ENCODE results near the gene FOXN1.
"Not testable (repeated sequence)": the region's sequence is repeated elsewhere in the genome, so short reads cannot be mapped to it uniquely, and the experiment has no call there.

Gene FOXN1

DNA sequence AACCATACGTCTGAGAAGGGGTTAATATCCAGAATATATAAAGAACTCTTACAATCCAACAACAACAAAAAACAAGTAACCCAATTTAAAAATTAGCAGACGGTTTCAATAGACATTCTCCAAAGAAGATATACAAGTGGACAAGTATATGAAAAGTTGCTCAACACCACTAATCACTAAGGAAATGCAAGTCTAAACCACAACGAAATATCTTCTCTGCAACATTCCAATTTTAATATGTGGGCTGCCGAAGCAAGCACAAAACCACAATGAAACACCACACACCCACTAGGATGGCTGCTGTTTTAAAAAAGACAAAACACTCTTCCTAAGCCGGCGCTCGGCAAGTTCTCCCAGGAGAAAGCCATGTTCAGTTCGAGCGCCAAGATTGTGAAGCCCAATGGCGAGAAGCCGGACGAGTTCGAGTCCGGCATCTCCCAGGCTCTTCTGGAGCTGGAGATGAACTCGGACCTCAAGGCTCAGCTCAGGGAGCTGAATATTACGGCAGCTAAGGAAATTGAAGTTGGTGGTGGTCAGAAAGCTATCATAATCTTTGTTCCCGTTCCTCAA is 38.6 kb upstream of the FOXN1 start:
- Histone ChIP-seq H3K27me3 (ENCODE audit: insufficient read depth, low read depth, severe bottlenecking) (no peaks in the 10 kb centered on the region), H3K36me3 (no peaks in the 10 kb centered on the region), H3K27ac (no peak overlapping the region), H3K4me3 (ENCODE audit: low read depth, low read length) (no peak overlapping the region), H3K9me3 (ENCODE audit: severe bottlenecking) (no peaks in the 10 kb centered on the region)
- no peak for DNase-seq
- TF ChIP-seq CTCF (IDR thresholded peaks at IDR 0.05; ENCODE audit: low read depth, low read length): no peak

GRCh38 chr17:28468033-28468735 is 38.0 kb upstream of the FOXN1 start:
- H3K9me3 ChIP-seq (ENCODE audit: severe bottlenecking); H3K4me3 ChIP-seq (ENCODE audit: low read depth, low read length); H3K27me3 ChIP-seq (ENCODE audit: insufficient read depth, low read depth, severe bottlenecking); H3K27ac ChIP-seq; H3K36me3 ChIP-seq; DNase-seq: not testable (repeated sequence)

- TF ChIP-seq CTCF (IDR thresholded peaks at IDR 0.05; ENCODE audit: low read depth, low read length): no peak
- Histone ChIP-seq H3K27ac (no peak overlapping the region), H3K9me3 (ENCODE audit: severe bottlenecking) (no peaks in the 10 kb centered on the region), H3K27me3 (ENCODE audit: insufficient read depth, low read depth, severe bottlenecking) (no peaks in the 10 kb centered on the region), H3K36me3 (no peaks in the 10 kb centered on the region), H3K4me3 (ENCODE audit: low read depth, low read length) (no peak overlapping the region)
- no peak for DNase-seq
These were observed 37.4 kb upstream of the FOXN1 start for GRCh38 chr17:28468781-28469180.

DNA sequence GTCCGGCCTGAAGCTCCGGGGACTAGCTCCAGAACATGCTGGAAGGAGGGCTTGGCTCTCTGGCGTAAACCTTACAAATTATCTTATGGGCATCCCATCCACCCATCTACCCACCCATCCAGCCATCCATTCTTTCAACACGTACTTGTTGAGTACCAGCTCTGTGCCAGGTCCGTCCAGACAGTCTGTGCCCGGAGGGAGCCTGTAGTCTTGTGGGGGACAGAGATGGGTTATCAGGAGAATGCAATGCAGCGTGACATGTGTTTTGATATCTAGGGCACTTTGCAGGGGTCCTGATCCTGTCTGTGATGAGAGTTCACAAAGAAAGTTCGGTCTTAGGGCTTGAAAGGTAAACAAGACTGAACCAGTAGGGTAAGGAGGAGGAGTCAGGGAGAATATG is 36.8 kb upstream of the FOXN1 start:
- Histone ChIP-seq H3K4me3 (ENCODE audit: low read depth, low read length) (no peak overlapping the region), H3K9me3 (ENCODE audit: severe bottlenecking) (no peaks in the 10 kb centered on the region), H3K36me3 (no peaks in the 10 kb centered on the region), H3K27me3 (ENCODE audit: insufficient read depth, low read depth, severe bottlenecking) (no peaks in the 10 kb centered on the region), H3K27ac (no peak overlapping the region)
- no peak for TF ChIP-seq CTCF (IDR thresholded peaks at IDR 0.05; ENCODE audit: low read depth, low read length)
- no peak for DNase-seq

- H3K4me3 ChIP-seq (ENCODE audit: low read depth, low read length): no peak overlapping the region
- TF ChIP-seq CTCF (IDR thresholded peaks at IDR 0.05; ENCODE audit: low read depth, low read length): no peak
- peak overlapping the region; percentile 34 for H3K27ac ChIP-seq
- H3K27me3 ChIP-seq (ENCODE audit: insufficient read depth, low read depth, severe bottlenecking): no peaks in the 10 kb centered on the region
- no peaks in the 10 kb centered on the region for H3K9me3 ChIP-seq (ENCODE audit: severe bottlenecking)
- DNase-seq: peak; percentile 53
- H3K36me3 ChIP-seq: no peaks in the 10 kb centered on the region
These were observed 35.8 kb upstream of the FOXN1 start for GRCh38 chr17:28470266-28470913.

DNA sequence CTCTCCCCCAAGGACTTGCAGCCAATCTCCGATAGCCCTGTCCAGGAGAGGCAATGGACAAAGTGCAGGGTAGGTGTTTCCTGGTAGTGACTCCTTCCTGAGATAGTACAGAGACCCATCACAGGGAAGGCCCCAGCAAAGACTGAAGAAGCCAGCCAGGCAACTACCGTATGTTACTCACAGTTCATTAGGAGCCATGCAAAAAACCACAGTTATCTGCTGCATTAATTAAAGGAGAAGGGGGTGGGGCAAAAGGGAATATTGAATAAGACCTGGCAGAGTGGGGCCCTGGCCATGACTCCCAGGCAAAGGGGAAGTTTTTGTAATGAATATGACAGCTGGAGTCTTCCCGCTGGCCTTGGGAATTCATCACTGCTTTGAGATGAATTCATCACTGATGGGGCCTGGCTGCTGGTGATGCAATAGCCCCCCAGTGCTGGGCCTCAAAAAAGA is 35.2 kb upstream of the FOXN1 start:
- Histone ChIP-seq H3K27ac (peak overlapping the region; percentile 34), H3K9me3 (ENCODE audit: severe bottlenecking) (no peaks in the 10 kb centered on the region), H3K27me3 (ENCODE audit: insufficient read depth, low read depth, severe bottlenecking) (no peaks in the 10 kb centered on the region), H3K36me3 (no peaks in the 10 kb centered on the region), H3K4me3 (ENCODE audit: low read depth, low read length) (no peak overlapping the region)
- TF ChIP-seq CTCF (IDR thresholded peaks at IDR 0.05; ENCODE audit: low read depth, low read length): no peak
- DNase-seq: no peak
